IMR-90 (cell line): ENCODE data around the gene SLIT3.

ENCODE experiments used
- POLR2A ChIP-seq: IDR thresholded peaks from 2 replicates; pipeline ENCODE4 v1.6.1; 2012; ENCODE audit warnings: mild to moderate bottlenecking, low read depth, low read length
- RAD21 ChIP-seq: IDR thresholded peaks from 2 replicates; pipeline ENCODE4 v1.6.1; 2012; ENCODE audit warnings: low read length, improper control_type of control experiment
- RCOR1 ChIP-seq: IDR thresholded peaks from 2 replicates; pipeline ENCODE4 v1.6.1; 2012; ENCODE audit warnings: mild to moderate bottlenecking, low read length, improper control_type of control experiment; ENCODE audit not compliant: insufficient replicate concordance
- TF ChIP-seq, protein P1 (sequence below): fragments of 150-350 bp; IDR thresholded peaks from 2 replicates; pipeline ENCODE4 v1.6.1; 2016; ENCODE audit warnings: low read depth, mild to moderate bottlenecking, low read length, moderate library complexity, borderline replicate concordance
- TF ChIP-seq, protein P2 (sequence below): conservative IDR thresholded peaks from 2 replicates; pipeline ENCODE4 v1.5.1; 2012; ENCODE audit warnings: mild to moderate bottlenecking, low read depth, low read length, improper control_type of control experiment

DNA sequence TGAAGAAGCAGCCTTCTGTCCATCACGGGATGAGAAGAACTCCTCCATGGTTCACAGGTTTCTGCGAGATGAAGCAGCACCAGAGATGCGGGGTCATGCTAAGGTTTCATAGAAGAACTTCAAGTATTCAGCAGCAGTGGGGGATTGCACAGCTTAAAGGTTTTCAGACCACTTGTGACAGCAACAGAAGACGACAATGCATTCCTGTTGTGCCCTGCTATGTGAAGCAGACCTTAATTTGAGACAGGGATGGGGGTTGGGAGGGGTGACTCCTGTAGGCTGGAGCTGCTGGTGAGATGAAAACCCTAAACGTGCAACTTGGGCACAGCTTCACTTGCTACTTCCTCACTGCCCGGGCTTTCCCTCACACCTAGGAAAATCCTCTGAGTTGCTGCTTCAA lies 256.0 kb downstream of the SLIT3 start:
- TF ChIP-seq, protein P1, sequence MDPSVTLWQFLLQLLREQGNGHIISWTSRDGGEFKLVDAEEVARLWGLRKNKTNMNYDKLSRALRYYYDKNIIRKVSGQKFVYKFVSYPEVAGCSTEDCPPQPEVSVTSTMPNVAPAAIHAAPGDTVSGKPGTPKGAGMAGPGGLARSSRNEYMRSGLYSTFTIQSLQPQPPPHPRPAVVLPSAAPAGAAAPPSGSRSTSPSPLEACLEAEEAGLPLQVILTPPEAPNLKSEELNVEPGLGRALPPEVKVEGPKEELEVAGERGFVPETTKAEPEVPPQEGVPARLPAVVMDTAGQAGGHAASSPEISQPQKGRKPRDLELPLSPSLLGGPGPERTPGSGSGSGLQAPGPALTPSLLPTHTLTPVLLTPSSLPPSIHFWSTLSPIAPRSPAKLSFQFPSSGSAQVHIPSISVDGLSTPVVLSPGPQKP = no peak
- TF ChIP-seq, protein P2, sequence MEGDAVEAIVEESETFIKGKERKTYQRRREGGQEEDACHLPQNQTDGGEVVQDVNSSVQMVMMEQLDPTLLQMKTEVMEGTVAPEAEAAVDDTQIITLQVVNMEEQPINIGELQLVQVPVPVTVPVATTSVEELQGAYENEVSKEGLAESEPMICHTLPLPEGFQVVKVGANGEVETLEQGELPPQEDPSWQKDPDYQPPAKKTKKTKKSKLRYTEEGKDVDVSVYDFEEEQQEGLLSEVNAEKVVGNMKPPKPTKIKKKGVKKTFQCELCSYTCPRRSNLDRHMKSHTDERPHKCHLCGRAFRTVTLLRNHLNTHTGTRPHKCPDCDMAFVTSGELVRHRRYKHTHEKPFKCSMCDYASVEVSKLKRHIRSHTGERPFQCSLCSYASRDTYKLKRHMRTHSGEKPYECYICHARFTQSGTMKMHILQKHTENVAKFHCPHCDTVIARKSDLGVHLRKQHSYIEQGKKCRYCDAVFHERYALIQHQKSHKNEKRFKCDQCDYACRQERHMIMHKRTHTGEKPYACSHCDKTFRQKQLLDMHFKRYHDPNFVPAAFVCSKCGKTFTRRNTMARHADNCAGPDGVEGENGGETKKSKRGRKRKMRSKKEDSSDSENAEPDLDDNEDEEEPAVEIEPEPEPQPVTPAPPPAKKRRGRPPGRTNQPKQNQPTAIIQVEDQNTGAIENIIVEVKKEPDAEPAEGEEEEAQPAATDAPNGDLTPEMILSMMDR = no peak
- no peak for TF ChIP-seq RCOR1
- TF ChIP-seq POLR2A = no peak
- TF ChIP-seq RAD21 = no peak
